Uterus (tissue), 4 donors: Measurements from ENCODE around the gene PIK3C2G. TPM values are rescaled to one million over a fixed set of nuclear protein-coding genes. Genes with fewer than 3 reads are reported as not detected.

Experiments
- DNase-seq, 2 donors: peaks; one replicate each; pipeline ENCODE4 v3.0.0-alpha.2; 2019 to 2020
- H3K27ac ChIP-seq, 2 donors: fragments of 200-600 bp; sonication (generic); 1 replicate in 1 of 2; 2 replicates in 1 of 2; pipeline ENCODE4 v1.5.1; 2016 to 2018
- H3K27me3 ChIP-seq, 2 donors: fragments of 200-600 bp; sonication (generic); one replicate each; pipeline ENCODE4 v1.5.1; 2018 to 2019; ENCODE audit warnings: control low read depth in 1 of 2
- H3K36me3 ChIP-seq, 2 donors: fragments of 200-600 bp; sonication (generic); one replicate each; pipeline ENCODE4 v1.5.1; 2019; ENCODE audit warnings: control low read depth in 1 of 2
- H3K4me1 ChIP-seq, 2 donors: fragments of 200-600 bp; sonication (generic); one replicate each; pipeline ENCODE4 v1.5.1; 2018 to 2019; ENCODE audit warnings: control low read depth in 1 of 2
- H3K4me3 ChIP-seq, 2 donors: fragments of 200-600 bp; sonication (generic); 1 replicate in 1 of 2; 2 replicates in 1 of 2; pipeline ENCODE4 v1.5.1; 2018 to 2019; ENCODE audit warnings: mild to moderate bottlenecking in 1 of 2
- H3K9me3 ChIP-seq, 2 donors: fragments of 200-600 bp; sonication (generic); one replicate each; pipeline ENCODE4 v1.5.1; 2019; ENCODE audit warnings: control low read depth in 1 of 2
- CTCF ChIP-seq, 4 experiments: fragments of 200-600 bp in 2 of 4; fragments of 450-650 bp in 2 of 4; sonication (generic) in 2 of 4; IDR thresholded peaks; one replicate each; pipeline ENCODE4 v1.5.1; 2016 to 2019; ENCODE audit warnings: antibody characterized with exemption in 4 of 4, mild to moderate bottlenecking in 2 of 4, moderate library complexity in 1 of 4
- POLR2A ChIP-seq, 2 donors: fragments of 450-650 bp; IDR thresholded peaks; one replicate each; pipeline ENCODE4 v1.6.1; 2016; ENCODE audit warnings: antibody characterized with exemption in 2 of 2, mild to moderate bottlenecking in 1 of 2, moderate library complexity in 1 of 2
- intact Hi-C: fragments of 100-400 bp; cut with DNase I; formaldehyde crosslinking; loops from one replicate; pipeline ENCODE4 v1.15.1; 2023; ENCODE audit warnings: low total_unique reads
- total RNA-seq, 4 donors: library from RNA; depleted of rRNA in 3 of 4; stranded (reverse); fragments of >200 nt in 3 of 4; gene quantifications; one replicate each; pipeline versions ENCODE4 v1.1.0 to v1.2.4, GENCODE V29; 2014 to 2023
- donor health status: DM: yes; HTN: yes; CAD: no.

Gene PIK3C2G
- total RNA-seq, 4 donors from 2014 or later: under 0.01 to 2.2 (median 0.34) TPM; not detected in 1

GRCh38 chr12:18457362-18457761 is 196.0 kb downstream of the PIK3C2G start:
- Histone ChIP-seq H3K27me3 (no peaks in the 10 kb centered on the region), H3K9me3 (no peaks in the 10 kb centered on the region), H3K4me1 (no peaks in the 10 kb centered on the region), H3K4me3 (no peak overlapping the region), H3K36me3 (no peaks in the 10 kb centered on the region), H3K27ac (no peak overlapping the region)
- intact Hi-C loops: no loop called here
- no peak for DNase-seq
- no peak for TF ChIP-seq CTCF (IDR thresholded peaks at IDR 0.05)
- TF ChIP-seq POLR2A (IDR thresholded peaks at IDR 0.05): no peak

- intact Hi-C loops: no loop called here
- no peak overlapping the region for H3K4me3 ChIP-seq
- H3K9me3 ChIP-seq: no peaks in the 10 kb centered on the region
- TF ChIP-seq CTCF (IDR thresholded peaks at IDR 0.05): no peak
- no peak for TF ChIP-seq POLR2A (IDR thresholded peaks at IDR 0.05)
- H3K4me1 ChIP-seq: no peaks in the 10 kb centered on the region
- H3K36me3 ChIP-seq: no peaks in the 10 kb centered on the region
- H3K27me3 ChIP-seq: no peaks in the 10 kb centered on the region
- no peak for DNase-seq
- peak overlapping the region in 1 of 2 donors; percentile 13 for H3K27ac ChIP-seq
Measured at GRCh38 chr12:18461758-18462157, 200.4 kb downstream of the PIK3C2G start.

- no peaks in the 10 kb centered on the region for H3K36me3 ChIP-seq
- intact Hi-C loops: no loop called here
- H3K27me3 ChIP-seq: no peaks in the 10 kb centered on the region
- peak overlapping the region in 1 of 2 donors; percentile 13 for H3K27ac ChIP-seq
- H3K9me3 ChIP-seq: no peaks in the 10 kb centered on the region
- no peak for TF ChIP-seq POLR2A (IDR thresholded peaks at IDR 0.05)
- TF ChIP-seq CTCF (IDR thresholded peaks at IDR 0.05): no peak
- no peaks in the 10 kb centered on the region for H3K4me1 ChIP-seq
- no peak for DNase-seq
- H3K4me3 ChIP-seq: no peak overlapping the region
Measured at GRCh38 chr12:18462442-18462841, 201.1 kb downstream of the PIK3C2G start.

- Histone ChIP-seq H3K9me3 (no peaks in the 10 kb centered on the region), H3K27ac (no peak overlapping the region), H3K4me3 (no peak overlapping the region), H3K36me3 (no peaks in the 10 kb centered on the region), H3K4me1 (no peaks in the 10 kb centered on the region), H3K27me3 (no peaks in the 10 kb centered on the region)
- no peak for TF ChIP-seq CTCF (IDR thresholded peaks at IDR 0.05)
- TF ChIP-seq POLR2A (IDR thresholded peaks at IDR 0.05): no peak
- DNase-seq: no peak
- intact Hi-C loops: no loop called here
Measured at GRCh38 chr12:18467620-18468245, 206.4 kb downstream of the PIK3C2G start.

GRCh38 chr12:18468246-18469075 is 207.1 kb downstream of the PIK3C2G start:
- DNase-seq: no peak
- Histone ChIP-seq H3K9me3 (no peaks in the 10 kb centered on the region), H3K4me3 (no peak overlapping the region), H3K4me1 (no peaks in the 10 kb centered on the region), H3K27me3 (no peaks in the 10 kb centered on the region), H3K36me3 (no peaks in the 10 kb centered on the region), H3K27ac (no peak overlapping the region)
- TF ChIP-seq POLR2A (IDR thresholded peaks at IDR 0.05) (no peak), CTCF (IDR thresholded peaks at IDR 0.05) (no peak)
- intact Hi-C loops: no loop called here
